Astrocyte (in vitro differentiated cells and primary cell): ENCODE measurements around the gene ALPL. TPM values are rescaled to one million over a fixed set of nuclear protein-coding genes. Genes with fewer than 3 reads are reported as not detected.
A peak's percentile ranks its signal among the peaks of the same experiment; 100 is the strongest.

Experiments used
- DNase-seq: peaks from one replicate; pipeline ENCODE4 v3.0.0-alpha.2; 2010; ENCODE audit warnings: low read depth
- FAIRE-seq: peaks from 2 replicates; lab custom pipeline; 2011; peaks lifted over from hg19 to GRCh38; lab: Jason Lieb, UNC
- H2AFZ ChIP-seq: 2 replicates; pipeline ENCODE4 v1.6.0; 2012; ENCODE audit warnings: low read depth, low read length, inconsistent platforms
- H3K27ac ChIP-seq: 2 replicates; pipeline ENCODE4 v1.5.1; 2011; ENCODE audit warnings: low read depth, low read length, inconsistent platforms
- H3K27me3 ChIP-seq: 2 replicates; pipeline ENCODE4 v1.6.0; 2011; ENCODE audit warnings: low read length, inconsistent platforms; ENCODE audit not compliant: insufficient read depth
- H3K36me3 ChIP-seq: 2 replicates; pipeline ENCODE4 v1.5.1; 2011; ENCODE audit warnings: low read length, inconsistent platforms; ENCODE audit not compliant: insufficient read depth
- H3K4me1 ChIP-seq: 2 replicates; pipeline ENCODE4 v1.5.1; 2011; ENCODE audit warnings: low read length, inconsistent platforms; ENCODE audit not compliant: insufficient read depth
- H3K4me2 ChIP-seq: 2 replicates; pipeline ENCODE4 v1.6.0; 2012; ENCODE audit warnings: low read length, inconsistent platforms
- H3K4me3 ChIP-seq: 2 replicates; pipeline ENCODE4 v1.5.1; 2011; ENCODE audit warnings: low read depth, mild to moderate bottlenecking, low read length, inconsistent platforms; ENCODE audit not compliant: insufficient read depth
- H3K79me2 ChIP-seq: 2 replicates; pipeline ENCODE4 v1.6.0; 2012; ENCODE audit warnings: mild to moderate bottlenecking, low read length, inconsistent platforms; ENCODE audit not compliant: insufficient read depth
- H3K9ac ChIP-seq: 2 replicates; pipeline ENCODE4 v1.6.0; 2012; ENCODE audit warnings: mild to moderate bottlenecking, low read length, inconsistent platforms
- H3K9me3 ChIP-seq: 2 replicates; pipeline ENCODE4 v1.5.1; 2012; ENCODE audit warnings: low read depth, mild to moderate bottlenecking, low read length, inconsistent platforms; ENCODE audit not compliant: insufficient read depth
- H4K20me1 ChIP-seq: 2 replicates; pipeline ENCODE4 v1.6.0; 2012; ENCODE audit warnings: low read length, inconsistent platforms; ENCODE audit not compliant: insufficient read depth
- H3K27ac Mint-ChIP-seq: one replicate; pipeline ENCODE4 v1.8.0; 2021; ENCODE audit warnings: mild to moderate bottlenecking, mixed read lengths; ENCODE audit not compliant: unreplicated experiment
- H3K27me3 Mint-ChIP-seq: one replicate; pipeline ENCODE4 v1.8.0; 2021; ENCODE audit warnings: low read depth, mixed read lengths; ENCODE audit not compliant: unreplicated experiment
- H3K36me3 Mint-ChIP-seq: one replicate; pipeline ENCODE4 v1.8.0; 2021; ENCODE audit warnings: low read depth, mixed read lengths; ENCODE audit not compliant: unreplicated experiment
- H3K4me1 Mint-ChIP-seq: one replicate; pipeline ENCODE4 v1.8.0; 2021; ENCODE audit warnings: low read depth, mixed read lengths; ENCODE audit not compliant: unreplicated experiment
- H3K4me3 Mint-ChIP-seq: one replicate; pipeline ENCODE4 v1.8.0; 2021; ENCODE audit warnings: mild to moderate bottlenecking, moderate library complexity, mixed read lengths; ENCODE audit not compliant: unreplicated experiment
- H3K9me3 Mint-ChIP-seq: one replicate; pipeline ENCODE4 v1.8.0; 2021; ENCODE audit warnings: mild to moderate bottlenecking, mixed read lengths; ENCODE audit not compliant: unreplicated experiment
- EZH2 ChIP-seq: IDR thresholded peaks from 2 replicates; pipeline ENCODE4 v1.6.1; 2012; ENCODE audit warnings: mild to moderate bottlenecking, low read length, inconsistent platforms; ENCODE audit not compliant: insufficient read depth
- total RNA-seq: library from RNA; stranded (reverse); gene quantifications from 2 replicates; pipeline ENCODE4 v1.2.1, GENCODE V29; 2021
- TF ChIP-seq, protein P1 (sequence below): IDR thresholded peaks from 2 replicates; pipeline ENCODE4 v1.5.1; 2011; ENCODE audit warnings: low read depth, mild to moderate bottlenecking, inconsistent platforms, low read length, moderate library complexity; ENCODE audit not compliant: insufficient read depth

Gene ALPL
- total RNA-seq, 1 donor from 2014 or later = 24.3 TPM

DNA sequence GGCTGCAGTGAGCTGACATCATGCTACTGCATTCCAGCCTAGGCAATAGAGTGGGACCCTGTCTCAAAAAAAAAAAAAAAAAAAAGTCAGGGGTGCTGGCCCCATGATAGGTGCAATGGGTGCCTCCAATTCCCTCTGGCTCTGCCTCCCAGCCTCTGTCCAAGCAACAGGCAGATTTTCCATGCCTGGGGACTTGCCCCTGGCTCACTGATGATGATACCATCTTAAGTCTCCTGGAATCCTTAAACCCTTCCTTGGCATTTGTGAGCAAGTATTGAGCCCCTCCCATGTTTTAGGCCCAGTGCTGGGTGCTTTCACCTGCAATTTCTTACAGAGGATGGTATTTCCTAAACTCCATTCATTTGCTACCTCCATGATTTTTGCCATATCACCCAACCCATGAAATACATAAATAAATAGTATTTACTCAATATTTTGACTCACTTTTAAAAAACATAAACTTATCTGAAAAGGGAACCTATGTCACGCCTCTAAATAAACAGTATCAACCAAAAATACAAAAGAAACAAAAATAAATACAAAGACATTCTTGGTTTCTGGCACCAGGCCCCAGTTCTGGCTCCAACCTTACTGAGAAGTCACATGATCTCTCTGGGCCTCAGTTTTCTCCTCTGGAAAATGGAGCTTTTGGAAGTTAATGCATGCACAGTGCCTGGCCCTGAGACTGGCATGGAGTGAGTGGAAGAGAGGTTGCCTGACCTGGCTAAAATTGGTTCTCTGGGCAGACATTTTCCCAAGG, 1.5 kb upstream of the ALPL start:
- no peak overlapping the region for H3K27ac ChIP-seq
- peaks cover 2% of the 10 kb centered on the region for H3K36me3 Mint-ChIP-seq
- FAIRE-seq (no peak), DNase-seq (no peak)
- peak overlapping the region; percentile 34 for H3K4me3 Mint-ChIP-seq
- no peak overlapping the region for H3K4me3 ChIP-seq
- no peaks in the 10 kb centered on the region for H3K9me3 ChIP-seq
- H3K9me3 Mint-ChIP-seq = no peaks in the 10 kb centered on the region
- H3K4me1 Mint-ChIP-seq = peaks cover 17% of the 10 kb centered on the region
- H3K9ac ChIP-seq = no peak overlapping the region
- H2AFZ ChIP-seq = no peak overlapping the region
- H4K20me1 ChIP-seq = no peaks in the 10 kb centered on the region
- peaks cover 32% of the 10 kb centered on the region for H3K27me3 ChIP-seq
- TF ChIP-seq EZH2 = no peak
- TF ChIP-seq, protein P1, sequence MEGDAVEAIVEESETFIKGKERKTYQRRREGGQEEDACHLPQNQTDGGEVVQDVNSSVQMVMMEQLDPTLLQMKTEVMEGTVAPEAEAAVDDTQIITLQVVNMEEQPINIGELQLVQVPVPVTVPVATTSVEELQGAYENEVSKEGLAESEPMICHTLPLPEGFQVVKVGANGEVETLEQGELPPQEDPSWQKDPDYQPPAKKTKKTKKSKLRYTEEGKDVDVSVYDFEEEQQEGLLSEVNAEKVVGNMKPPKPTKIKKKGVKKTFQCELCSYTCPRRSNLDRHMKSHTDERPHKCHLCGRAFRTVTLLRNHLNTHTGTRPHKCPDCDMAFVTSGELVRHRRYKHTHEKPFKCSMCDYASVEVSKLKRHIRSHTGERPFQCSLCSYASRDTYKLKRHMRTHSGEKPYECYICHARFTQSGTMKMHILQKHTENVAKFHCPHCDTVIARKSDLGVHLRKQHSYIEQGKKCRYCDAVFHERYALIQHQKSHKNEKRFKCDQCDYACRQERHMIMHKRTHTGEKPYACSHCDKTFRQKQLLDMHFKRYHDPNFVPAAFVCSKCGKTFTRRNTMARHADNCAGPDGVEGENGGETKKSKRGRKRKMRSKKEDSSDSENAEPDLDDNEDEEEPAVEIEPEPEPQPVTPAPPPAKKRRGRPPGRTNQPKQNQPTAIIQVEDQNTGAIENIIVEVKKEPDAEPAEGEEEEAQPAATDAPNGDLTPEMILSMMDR = no peak
- H3K27me3 Mint-ChIP-seq = peaks cover 39% of the 10 kb centered on the region
- H3K4me1 ChIP-seq = peaks cover 24% of the 10 kb centered on the region
- H3K27ac Mint-ChIP-seq = no peak overlapping the region
- H3K4me2 ChIP-seq = no peak overlapping the region
- no peaks in the 10 kb centered on the region for H3K79me2 ChIP-seq
- H3K36me3 ChIP-seq = no peaks in the 10 kb centered on the region

DNA sequence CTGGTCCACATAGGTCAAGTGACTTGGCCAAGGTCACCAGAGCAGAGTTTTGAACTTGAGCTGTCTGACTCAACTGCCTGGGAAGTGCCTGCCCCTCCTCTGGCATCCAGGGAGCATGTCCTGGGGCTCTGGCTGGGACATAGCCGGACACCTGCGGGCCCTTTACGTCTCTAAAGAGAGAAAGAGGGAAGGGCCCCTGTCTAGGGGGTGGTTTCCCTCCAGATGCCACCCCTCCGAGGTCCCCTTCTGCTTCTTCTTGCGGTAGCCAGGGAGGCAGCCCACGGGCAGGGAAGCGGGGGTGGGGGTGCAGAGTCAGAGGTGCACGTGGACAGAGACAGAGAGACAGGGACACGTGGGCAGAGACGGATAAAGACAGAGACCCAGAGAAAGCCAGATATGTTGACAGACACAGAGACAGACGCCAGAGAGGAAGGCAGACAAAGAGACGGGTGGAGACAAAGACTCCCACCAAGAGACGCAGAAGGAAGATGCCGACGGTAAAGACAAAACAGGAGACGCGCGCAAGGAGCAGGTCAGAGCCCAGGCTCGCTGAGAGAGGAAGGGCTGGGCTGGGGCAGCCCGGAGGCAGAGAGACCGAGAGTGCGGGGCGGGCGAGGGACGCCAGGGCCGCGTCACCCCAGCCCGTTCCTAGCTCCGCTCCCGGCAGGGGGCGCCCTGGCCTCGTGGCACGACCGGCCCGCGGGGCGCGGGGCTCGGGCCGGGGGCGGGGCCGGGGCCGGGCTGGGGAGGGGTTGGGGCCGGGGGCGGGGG, 458 bp upstream of the ALPL start:
- peaks cover 2% of the 10 kb centered on the region for H3K36me3 Mint-ChIP-seq
- Histone ChIP-seq H2AFZ (peak overlapping the region; percentile 64), H3K4me3 (no peak overlapping the region), H3K9me3 (no peaks in the 10 kb centered on the region), H4K20me1 (no peaks in the 10 kb centered on the region), H3K4me2 (peak overlapping the region; percentile 83), H3K36me3 (no peaks in the 10 kb centered on the region), H3K4me1 (peaks cover 24% of the 10 kb centered on the region), H3K27me3 (peaks cover 40% of the 10 kb centered on the region), H3K27ac (no peak overlapping the region), H3K79me2 (no peaks in the 10 kb centered on the region), H3K9ac (peak overlapping the region; percentile 60)
- FAIRE-seq (no peak), DNase-seq (no peak)
- peak overlapping the region; percentile 87 for H3K4me3 Mint-ChIP-seq
- H3K9me3 Mint-ChIP-seq = no peaks in the 10 kb centered on the region
- peaks cover 43% of the 10 kb centered on the region for H3K27me3 Mint-ChIP-seq
- TF ChIP-seq EZH2 = no peak
- TF ChIP-seq, protein P1 = peak; percentile 14
- H3K27ac Mint-ChIP-seq = peak overlapping the region; percentile 91
- H3K4me1 Mint-ChIP-seq = peaks cover 18% of the 10 kb centered on the region
